ENCODE results near the gene FIBP.
A peak's percentile ranks its signal among the peaks of the same experiment; 100 is the strongest.

The FIBP gene

GRCh38 chr11:65844231-65844872 is 43.9 kb downstream of the FIBP start:
- H3K4me1 ChIP-seq (ENCODE audit: control insufficient read depth, insufficient read depth, low read length): no peaks in the 10 kb centered on the region
- no peak overlapping the region for H3K4me3 ChIP-seq (ENCODE audit: low read depth, low read length)
- no peak overlapping the region for H3K27ac ChIP-seq (ENCODE audit: low read depth, low read length)
- H3K27me3 ChIP-seq (ENCODE audit: control insufficient read depth, insufficient read depth, low read length): no peaks in the 10 kb centered on the region
- no peaks in the 10 kb centered on the region for H3K9me3 ChIP-seq (ENCODE audit: control insufficient read depth, insufficient read depth, low read depth, low read length)
- H3K9ac ChIP-seq (ENCODE audit: low read length): no peak overlapping the region
- no peaks in the 10 kb centered on the region for H3K36me3 ChIP-seq (ENCODE audit: control insufficient read depth, insufficient read depth, low read length)

- no peaks in the 10 kb centered on the region for H3K4me1 ChIP-seq (ENCODE audit: control insufficient read depth, insufficient read depth, low read length)
- H3K9me3 ChIP-seq (ENCODE audit: control insufficient read depth, insufficient read depth, low read depth, low read length): no peaks in the 10 kb centered on the region
- no peak overlapping the region for H3K27ac ChIP-seq (ENCODE audit: low read depth, low read length)
- H3K9ac ChIP-seq (ENCODE audit: low read length): no peak overlapping the region
- no peaks in the 10 kb centered on the region for H3K27me3 ChIP-seq (ENCODE audit: control insufficient read depth, insufficient read depth, low read length)
- no peaks in the 10 kb centered on the region for H3K36me3 ChIP-seq (ENCODE audit: control insufficient read depth, insufficient read depth, low read length)
- no peak overlapping the region for H3K4me3 ChIP-seq (ENCODE audit: low read depth, low read length)
Observed at GRCh38 chr11:65843811-65844210, 44.5 kb downstream of the FIBP start.

- H3K9me3 ChIP-seq (ENCODE audit: control insufficient read depth, insufficient read depth, low read depth, low read length): no peaks in the 10 kb centered on the region
- H3K27ac ChIP-seq (ENCODE audit: low read depth, low read length): no peak overlapping the region
- H3K4me1 ChIP-seq (ENCODE audit: control insufficient read depth, insufficient read depth, low read length): no peaks in the 10 kb centered on the region
- no peak overlapping the region for H3K4me3 ChIP-seq (ENCODE audit: low read depth, low read length)
- no peak overlapping the region for H3K9ac ChIP-seq (ENCODE audit: low read length)
- no peaks in the 10 kb centered on the region for H3K27me3 ChIP-seq (ENCODE audit: control insufficient read depth, insufficient read depth, low read length)
- no peaks in the 10 kb centered on the region for H3K36me3 ChIP-seq (ENCODE audit: control insufficient read depth, insufficient read depth, low read length)
Observed at GRCh38 chr11:65842144-65842543, 46.1 kb downstream of the FIBP start.

- Histone ChIP-seq H3K9me3 (ENCODE audit: control insufficient read depth, insufficient read depth, low read depth, low read length) (no peaks in the 10 kb centered on the region), H3K4me1 (ENCODE audit: control insufficient read depth, insufficient read depth, low read length) (peaks cover 11% of the 10 kb centered on the region), H3K27me3 (ENCODE audit: control insufficient read depth, insufficient read depth, low read length) (peaks cover 9% of the 10 kb centered on the region), H3K9ac (ENCODE audit: low read length) (peak overlapping the region; percentile 84), H3K4me3 (ENCODE audit: low read depth, low read length) (peak overlapping the region; percentile 67), H3K27ac (ENCODE audit: low read depth, low read length) (no peak overlapping the region), H3K36me3 (ENCODE audit: control insufficient read depth, insufficient read depth, low read length) (no peaks in the 10 kb centered on the region)
Observed at GRCh38 chr11:65834202-65834601, 54.1 kb downstream of the FIBP start.
